ENCODE results near the gene DYRK2.

Gene DYRK2

DNA sequence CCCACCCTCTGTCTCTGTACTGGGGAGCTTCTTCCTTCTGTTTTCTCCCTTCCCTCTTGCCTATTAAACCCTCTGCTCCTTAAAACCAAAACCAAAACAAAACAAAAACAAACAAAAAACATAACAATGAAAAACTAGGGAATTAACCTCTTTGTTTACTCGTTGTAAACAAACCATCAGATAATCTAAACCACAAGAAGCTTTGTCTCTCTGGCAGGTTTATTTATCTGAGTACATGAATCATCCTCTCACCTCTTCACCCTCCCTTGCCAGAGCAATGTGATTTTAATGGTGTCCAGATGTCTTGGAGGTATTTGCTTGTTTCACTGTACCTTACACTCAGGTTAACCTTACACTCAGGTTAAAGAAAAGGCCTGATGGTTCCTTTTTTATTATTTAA is 66.1 kb downstream of the DYRK2 start:
- Histone ChIP-seq H3K27me3 (ENCODE audit: control insufficient read depth, insufficient read depth, low read length) (no peaks in the 10 kb centered on the region), H3K4me3 (ENCODE audit: low read depth, low read length) (no peak overlapping the region), H3K36me3 (ENCODE audit: control insufficient read depth, insufficient read depth, low read length) (no peaks in the 10 kb centered on the region)

More for the DNA sequence above, 66.1 kb downstream of the DYRK2 start:
- Histone ChIP-seq H3K9me3 (ENCODE audit: control insufficient read depth, insufficient read depth, low read length) (no peaks in the 10 kb centered on the region), H3K4me1 (ENCODE audit: control insufficient read depth, insufficient read depth, low read length) (no peaks in the 10 kb centered on the region), H3K9ac (ENCODE audit: low read depth, low read length) (no peak overlapping the region)

Measured in iPS-15b (cell line).